ENCODE measurements around the gene RUSF1.
"Not testable (repeated sequence)": the region's sequence is repeated elsewhere in the genome, so short reads cannot be mapped to it uniquely, and the experiment has no call there.

Gene RUSF1

DNA sequence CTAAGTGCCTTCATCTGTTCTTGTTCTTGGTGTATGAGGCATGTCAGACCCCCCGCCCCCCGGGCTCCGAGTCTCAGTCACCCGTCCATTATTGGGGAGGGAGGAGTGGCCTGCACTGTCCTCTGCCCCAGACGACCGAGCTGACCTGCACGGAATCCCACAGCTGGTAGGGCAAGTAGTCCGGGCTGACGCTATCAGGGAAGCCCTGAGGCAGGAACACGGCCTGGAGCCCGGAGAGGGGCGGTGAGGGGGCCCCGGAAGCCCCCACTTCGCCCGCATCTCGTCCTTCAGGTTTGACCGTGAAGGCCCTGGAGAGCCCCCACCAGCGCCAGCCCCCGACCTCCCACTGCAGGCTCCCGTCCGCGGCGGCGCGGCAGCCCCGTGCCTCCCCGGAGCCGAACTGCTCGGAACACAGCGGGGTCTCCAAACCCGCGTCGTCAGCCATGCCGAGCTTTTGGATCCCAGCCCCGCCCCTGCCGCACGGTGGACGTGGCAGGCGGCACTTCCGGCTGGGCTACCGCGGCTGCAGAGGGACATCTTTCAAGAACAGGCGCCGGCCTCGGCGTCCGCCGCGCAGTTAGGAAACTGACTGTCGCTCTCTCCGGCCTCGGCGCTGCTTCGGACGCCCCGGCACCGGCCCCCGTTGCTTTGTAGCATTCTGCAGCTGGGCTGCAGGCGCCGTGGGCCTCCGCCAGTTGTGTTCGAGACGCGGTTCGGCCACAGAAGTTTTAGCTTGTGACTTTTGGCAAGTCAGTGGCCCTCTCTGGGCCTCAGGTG lies at the start of gene RUSF1:
Gene RUSF1 (minus strand): TSS at position 463 of the 777 bp plus-strand sequence. CDS start 18 bp downstream, at position 445.
- no peak for DNase-seq

DNA sequence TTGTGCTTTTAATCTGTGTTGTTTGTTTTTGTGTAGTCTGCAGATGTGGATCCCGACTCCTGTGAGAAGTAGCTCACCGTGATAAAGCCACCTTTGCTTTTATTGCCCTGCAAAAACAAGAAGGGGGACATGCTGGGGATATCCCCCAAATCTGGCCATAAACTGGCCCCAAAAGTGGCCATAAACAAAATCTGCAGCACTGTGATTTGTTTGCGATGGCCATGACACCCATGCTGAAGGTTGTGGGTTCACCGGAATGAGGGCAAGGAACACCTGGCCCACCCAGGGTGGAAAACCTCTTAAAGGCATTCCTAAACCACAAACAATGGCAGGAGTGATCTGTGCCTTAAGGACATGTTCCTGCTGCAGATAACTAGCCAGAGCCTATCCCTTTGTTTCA lies 34.6 kb upstream of the RUSF1 start:
- no peak for DNase-seq

DNA sequence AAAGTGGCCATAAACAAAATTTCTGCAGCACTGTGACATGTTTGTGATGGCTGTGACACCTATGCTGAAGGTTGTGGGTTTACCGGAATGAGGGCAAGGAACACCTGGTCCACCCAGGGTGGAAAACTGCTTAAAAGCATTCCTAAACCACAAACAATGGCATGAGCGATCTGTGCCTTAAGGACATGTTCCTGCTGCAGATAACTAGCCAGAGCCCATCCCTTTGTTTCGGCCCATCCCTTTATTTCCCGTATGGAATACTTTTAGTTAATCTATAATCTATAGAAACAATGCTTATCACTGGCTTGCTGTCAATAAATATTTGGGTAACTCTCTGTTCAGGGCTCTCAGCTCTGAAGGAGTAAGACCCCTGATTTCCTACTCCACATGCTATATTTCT lies 31.6 kb upstream of the RUSF1 start:
- DNase-seq, result not testable (repeated sequence)

DNA sequence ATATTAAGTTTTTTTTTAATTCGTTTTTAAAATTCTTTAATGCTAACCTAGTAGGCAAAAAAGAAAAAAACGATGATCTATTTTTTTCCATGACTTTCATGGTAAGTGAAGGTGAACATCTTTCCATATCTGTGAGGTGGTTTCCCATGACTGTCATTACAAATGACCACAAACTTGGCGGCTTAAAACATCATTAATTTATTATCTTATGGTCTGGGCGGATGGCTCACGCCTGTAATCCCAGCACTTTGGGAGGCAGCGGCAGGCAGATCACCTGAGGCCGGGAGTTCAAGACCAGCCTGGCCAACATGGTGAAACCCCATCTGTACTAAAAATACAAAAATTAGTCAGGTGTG lies 30.0 kb upstream of the RUSF1 start:
- DNase-seq, result not testable (repeated sequence)

DNA sequence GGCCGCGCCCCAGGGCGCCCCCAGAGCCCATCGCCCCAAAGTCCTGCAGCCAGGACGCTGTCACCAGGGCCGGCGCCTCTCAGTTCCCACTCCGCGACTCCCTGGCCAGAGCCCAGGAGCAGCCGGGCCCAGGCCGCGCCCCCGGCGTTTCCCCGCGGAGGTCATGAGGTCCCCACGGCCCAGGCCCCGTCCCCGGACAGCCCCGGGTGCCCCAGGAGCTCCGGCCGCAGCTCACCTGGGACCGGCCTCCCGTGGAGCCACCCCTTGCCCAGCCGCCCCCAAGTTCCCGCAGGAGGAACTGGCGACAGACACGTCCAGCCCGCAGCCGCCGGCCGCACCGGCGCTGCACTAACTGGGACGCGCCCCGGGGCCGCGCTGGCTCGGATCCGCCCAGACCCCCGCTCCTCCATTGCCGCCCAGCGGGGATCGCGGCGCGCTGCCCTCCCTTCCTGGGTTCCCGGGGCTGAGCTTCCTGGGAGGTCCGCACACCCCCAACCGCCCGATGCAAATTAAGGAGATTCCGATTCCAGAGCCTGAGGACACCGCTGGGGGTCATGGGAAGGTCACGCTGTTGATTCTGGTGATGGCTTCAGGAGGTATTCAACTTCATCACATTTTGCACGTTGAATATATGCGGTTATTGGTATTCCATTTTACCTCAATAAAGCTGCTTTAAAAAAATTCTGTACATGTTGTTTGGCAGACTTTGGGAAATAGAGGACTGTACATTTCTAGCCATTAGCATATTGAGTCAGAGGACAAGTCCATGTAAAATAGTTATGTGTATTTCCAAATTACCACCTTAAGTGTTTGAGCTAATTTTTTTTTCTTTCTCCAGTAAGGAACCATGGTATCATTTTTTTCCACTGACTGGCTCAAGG lies 29.4 kb upstream of the RUSF1 start:
- no peak for DNase-seq

DNA sequence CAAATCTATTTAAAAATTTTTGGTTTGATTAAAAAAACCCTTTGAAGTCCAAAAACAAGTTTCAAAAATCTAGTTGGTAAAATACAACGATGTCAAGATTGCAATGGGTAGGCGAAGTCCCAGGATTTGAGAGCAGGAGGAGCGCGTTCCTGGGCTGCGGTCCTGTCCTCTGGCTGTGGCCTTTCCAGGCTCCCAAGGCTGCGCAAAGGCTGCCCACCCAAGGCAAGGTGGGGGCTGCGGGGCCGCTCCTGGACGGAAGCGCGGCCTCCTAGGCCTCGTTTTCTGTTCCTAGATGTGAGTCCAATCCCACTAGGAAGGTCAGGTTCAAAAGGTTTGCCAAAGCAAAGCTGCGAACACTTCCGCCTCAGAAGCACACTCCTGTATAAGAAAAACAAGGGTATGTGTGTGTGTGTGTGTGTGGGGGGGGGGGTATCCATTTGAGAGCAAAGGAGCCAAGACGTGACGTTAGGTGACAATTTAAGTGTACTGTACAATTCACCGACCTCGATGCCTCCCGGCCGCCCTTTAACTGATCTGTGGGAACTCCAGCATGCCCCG lies 28.7 kb upstream of the RUSF1 start:
- no peak for DNase-seq

DNA sequence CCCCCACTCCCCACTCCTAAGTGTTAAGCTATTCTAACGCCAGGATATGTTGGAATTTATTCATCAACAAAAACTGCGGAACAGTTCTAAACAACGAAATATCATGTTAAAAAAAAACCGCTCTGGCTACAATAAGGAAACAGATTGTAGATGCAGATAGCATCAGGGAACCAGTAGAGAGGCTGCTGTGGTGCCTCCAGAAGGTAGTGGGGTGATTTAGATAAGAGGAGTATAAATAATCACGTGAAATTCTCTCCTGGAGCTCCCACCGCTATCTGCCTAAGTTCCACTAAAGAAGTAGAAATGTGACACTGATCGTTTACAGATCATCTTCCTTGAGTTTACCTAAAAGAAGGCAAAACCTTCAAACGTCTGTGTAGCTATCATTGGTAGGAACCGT lies 27.5 kb upstream of the RUSF1 start:
- no peak for DNase-seq

DNA sequence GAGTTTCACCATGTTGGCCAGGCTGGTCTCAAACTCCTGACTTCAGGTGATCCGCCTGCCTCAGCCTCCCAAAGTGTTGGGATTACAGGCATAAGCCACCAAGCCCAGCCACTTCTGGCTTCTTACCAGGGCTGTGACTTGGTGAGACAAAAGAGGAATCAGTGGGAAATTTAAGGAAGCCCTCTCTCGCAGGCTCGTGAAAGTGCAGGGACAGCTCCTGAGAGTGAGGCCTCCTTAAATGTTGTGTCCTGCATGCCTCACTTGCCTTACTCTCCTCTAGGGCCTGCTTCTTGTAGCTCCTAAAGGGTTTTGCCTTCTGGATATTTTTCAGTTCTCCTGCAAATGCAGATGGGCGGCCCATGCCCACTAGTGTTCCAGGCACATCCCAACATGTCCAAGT lies 24.7 kb upstream of the RUSF1 start:
- no peak for DNase-seq

DNA sequence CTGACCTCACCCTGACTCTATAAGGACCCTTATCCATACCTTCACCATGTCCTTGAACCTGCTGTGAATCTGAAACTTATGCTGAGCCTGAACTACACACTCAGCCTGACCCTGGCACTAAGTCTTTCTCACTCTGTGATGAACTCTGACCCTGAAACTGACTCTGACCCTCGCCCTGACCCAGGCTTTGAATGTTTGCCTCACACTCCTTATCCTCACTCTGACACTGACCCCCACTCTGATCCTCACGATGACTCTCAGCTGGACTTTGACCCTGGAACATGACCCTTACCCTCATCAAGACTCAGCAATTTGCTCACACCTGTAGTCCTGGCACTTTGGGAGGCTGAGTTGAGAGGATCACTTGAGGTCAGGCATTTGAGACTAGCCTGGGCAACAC lies 23.9 kb upstream of the RUSF1 start:
- no peak for DNase-seq

DNA sequence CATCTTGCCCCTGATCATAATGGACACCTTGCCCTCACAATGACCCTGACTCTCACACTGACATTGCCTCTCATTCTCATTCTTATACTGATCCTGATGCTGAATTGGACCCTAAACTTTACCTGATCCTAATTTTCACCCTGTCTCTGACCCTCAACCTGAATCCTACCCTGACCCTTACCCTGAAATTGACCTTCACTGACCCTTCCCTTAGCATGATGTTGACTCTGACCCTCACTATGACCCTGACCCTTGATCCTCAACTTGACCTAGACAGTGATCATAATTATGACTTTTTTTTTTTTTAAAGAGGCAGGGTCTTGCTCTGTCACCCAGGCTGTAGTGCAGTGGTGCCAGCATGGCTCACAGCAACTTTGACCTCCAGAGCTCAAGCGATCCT lies 22.9 kb upstream of the RUSF1 start:
- DNase-seq, result no peak

DNA sequence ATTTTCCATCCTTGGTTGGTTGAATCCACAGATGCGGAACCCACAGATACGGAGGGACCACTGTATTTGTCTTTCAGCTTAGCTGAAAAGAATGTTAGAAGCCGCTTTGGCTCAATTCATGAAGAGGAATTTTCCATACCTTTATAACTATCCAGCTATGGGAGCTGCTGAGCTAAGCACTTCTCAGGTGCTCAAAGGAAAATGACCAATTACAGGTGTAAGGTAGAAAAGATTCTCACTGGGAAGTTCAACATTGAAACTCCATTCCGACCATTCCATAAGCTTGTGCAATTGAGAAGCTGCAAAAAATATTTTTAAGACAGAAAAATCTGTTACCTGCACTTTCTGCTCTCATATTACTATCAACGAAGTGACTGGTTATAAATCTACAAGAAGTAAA lies 22.2 kb upstream of the RUSF1 start:
- no peak for DNase-seq

DNA sequence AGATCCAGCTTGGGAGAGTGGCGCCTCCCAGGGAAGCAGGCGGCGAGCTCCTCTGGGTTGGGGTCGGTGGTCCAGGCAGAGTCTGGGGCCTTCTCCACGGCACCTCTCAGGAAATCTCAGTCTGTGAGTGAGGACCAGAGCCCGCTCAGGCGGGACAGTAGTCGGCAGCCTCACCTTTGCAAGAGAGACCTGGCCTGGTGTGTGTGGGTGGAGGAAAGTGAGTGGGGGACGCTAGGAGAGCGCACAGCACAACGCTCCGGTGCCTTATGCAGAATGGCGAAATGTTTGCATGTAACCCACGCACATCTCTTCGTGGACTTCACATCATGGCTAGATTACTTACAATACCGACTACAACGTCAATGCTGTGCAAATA lies 21.7 kb upstream of the RUSF1 start:
- no peak for DNase-seq

DNA sequence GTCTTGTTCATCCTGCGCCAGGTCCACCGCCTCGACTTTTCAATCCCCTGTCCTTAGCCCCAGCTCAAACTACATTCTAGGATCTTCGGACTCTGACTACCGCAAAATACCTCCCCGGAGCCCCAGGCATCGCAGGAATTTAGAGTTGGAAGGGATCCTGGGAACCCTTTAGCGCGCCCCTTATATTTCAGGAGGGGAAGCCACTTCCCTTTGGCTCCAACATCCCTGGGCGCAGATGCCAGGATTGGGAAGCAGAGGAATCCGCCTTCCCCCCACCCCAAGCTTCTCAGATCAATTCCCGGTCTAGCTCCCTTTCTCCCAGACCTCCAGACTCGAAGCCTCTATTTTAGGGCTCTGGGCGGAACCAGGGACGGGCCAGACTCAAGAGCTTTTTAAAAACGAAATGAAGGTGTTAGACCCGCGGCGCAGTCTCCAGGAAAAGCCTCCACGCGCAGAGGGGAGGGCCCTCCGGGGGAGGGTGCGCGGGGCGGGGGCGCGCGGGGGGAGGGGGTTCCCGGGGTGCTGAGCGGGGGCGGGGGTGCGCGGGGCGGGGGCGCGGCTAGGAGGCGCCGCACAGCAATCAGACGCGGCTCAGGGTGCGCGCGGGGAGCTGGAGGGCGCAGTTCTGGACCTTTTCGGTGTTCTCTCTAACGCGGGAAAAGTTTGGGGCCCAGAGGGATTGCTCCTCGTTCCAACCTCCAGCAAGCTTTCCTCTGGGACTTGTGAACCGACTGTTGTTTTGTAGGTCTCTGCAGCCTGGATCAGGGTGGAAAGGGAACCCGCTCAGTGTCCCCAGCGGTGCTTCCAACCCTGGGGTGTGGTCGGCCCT lies 21.1 kb upstream of the RUSF1 start:
- no peak for DNase-seq

DNA sequence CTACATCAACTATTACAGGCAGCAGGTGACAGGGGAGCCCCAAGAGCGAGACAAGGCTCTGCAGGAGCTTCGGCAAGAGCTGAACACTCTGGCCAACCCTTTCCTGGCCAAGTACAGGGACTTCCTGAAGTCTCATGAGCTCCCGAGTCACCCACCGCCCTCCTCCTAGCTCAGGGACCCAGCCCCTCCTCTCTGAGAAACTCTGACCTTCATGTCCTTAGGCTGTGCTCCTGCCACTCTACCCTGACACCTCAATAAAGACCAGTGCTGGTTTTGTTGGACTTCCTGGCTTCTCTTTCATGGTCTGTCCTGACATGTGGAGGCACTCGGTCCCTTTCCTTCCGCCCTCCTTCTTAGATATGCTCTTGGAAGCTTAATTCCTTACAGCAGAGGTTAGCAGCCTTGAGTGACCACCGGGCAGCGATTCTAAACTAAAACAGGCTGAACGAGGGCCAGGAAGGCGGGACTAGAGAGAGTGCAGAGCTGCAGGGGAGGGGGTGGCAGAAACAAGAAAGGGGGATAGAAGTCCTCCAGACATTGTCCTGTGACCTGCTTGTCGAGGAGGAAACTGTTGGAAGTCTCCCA lies 20.4 kb upstream of the RUSF1 start:
- no peak for DNase-seq

DNA sequence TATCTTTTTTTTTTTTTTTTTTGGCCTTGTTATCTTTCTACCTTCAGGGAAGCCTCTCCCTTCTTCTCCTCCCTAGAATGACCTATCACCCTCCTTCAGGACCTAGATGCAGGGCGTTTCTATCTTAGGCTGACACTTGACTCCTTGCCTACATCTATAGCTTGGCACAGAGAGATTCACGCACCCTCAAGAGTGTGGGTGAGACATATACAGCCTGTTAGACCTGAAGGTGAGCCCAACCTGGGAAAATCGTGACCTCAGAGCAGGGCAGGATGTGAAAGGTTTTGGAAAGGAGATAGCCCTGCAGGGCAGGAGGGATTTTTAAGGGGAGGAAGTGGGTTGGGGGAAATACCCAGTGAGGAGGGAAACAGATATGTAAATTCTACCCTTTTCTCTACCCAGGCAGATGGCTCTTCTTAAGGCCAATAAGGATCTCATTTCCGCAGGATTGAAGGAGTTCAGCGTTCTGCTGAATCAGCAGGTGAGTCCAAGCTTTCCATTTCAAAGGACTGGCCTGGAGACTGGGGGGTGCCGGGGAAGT lies 19.6 kb upstream of the RUSF1 start, which contains the start of gene AHSP:
Gene AHSP (plus strand): TSS at position 167 of the 541 bp plus-strand sequence. CDS start 240 bp downstream, at position 407.
- DNase-seq, result no peak

DNA sequence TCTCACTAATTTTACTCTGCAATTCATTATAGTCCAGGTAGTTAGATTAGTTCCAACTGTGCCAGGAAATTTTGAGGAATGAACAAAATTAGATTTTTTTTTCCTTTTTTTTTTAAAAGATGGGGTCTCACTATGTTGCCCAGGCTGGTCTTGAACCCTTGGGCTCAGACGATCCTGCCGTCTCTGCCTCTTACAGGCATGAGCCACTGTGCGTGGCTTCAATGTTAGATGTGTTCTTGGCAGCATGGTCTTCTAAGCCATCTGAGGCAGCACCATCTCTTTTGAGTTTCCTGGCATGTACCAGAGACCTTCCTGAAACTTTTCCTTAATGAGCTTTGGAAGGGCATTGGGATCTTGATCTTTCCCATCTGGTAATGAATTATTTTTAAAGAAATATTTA lies 16.9 kb upstream of the RUSF1 start:
- no peak for DNase-seq

DNA sequence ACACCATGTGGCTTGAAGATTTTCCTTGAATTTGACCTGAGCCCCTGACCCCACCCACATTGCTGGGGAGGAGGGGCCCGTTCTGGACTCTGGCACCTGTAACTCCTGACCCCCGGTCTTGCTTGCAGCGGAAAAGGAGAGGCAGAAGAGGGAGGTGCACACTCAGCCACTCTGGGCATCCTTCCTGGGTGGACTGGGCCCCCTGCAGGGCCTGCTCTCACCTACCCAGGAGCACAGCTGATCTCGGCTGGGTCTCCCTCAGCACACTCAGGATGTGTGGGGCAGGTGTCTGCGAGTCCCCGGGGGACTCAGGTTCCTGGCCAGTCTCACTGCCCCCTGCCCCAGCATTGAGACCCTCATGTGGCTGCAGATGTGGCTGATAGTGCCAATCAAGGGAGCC lies 15.6 kb upstream of the RUSF1 start:
- not testable (repeated sequence) for DNase-seq

DNA sequence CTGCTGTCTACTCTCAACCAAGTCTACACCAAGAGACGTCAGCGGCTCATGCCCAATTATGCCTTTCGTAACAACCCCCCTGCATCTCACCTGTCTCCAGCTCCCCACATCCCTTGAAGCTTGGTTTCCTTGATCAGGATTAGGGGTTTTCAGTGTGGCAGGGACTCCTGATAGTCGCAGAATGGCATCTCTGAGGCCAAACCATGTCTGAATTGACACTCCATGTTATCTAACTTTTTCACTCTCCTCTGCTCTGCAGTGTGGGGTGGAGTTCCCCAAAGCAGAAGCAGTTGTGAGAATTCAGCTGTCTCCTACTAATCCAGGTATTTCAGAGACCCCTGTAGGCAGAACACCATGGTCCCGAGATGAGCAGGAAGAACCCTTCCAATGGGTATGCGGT lies 13.9 kb upstream of the RUSF1 start:
- no peak for DNase-seq

DNA sequence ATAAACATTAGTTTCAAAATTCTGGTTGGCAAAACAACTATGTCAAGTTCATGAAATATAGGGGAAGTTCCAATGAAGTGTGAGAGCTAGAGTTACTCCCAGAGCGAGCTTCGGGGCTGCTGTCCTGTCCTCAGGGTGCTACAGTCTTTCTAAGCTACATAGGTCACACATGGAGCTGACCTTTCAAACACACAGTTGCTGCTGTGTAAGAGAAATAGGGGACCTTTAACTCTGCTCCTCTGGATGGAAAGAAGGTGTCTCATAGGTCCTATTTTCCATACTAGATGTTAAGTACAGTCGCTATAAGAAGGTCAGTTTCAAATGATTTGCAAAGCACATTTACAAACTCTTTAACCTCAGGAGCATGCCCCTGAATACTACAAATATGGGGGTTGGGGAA lies 13.2 kb upstream of the RUSF1 start:
- no peak for DNase-seq

DNA sequence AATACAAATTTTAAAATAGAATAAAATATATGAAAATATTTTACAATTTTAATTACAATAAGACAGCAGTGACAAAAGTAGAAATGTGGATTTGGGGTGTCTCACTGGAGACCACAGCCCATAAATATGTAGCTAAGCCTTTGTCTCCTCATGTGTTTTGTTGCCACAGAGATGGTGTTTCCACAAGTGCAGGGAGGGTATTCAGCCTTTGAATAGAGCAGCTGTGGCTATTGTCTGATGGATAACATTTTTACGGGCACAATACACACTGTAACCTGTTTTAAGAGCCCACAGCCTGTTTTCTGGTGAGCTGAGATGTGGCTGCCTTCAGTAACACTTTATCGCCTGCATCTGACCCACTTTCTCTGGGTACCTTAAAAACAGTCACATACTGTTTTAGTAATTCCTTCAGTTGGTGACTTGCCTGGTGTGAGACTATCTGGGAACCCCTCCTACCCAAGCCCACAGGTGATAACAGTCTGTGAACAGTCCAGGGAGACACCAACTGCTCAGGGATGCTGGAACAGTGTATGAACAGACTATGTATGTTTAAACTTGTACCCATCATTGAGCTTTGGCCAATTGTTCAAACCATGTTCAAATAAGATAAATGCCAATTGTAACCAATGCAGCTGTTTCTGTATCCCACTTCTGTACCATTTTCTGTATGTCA lies 11.7 kb upstream of the RUSF1 start:
- no peak for DNase-seq

DNA sequence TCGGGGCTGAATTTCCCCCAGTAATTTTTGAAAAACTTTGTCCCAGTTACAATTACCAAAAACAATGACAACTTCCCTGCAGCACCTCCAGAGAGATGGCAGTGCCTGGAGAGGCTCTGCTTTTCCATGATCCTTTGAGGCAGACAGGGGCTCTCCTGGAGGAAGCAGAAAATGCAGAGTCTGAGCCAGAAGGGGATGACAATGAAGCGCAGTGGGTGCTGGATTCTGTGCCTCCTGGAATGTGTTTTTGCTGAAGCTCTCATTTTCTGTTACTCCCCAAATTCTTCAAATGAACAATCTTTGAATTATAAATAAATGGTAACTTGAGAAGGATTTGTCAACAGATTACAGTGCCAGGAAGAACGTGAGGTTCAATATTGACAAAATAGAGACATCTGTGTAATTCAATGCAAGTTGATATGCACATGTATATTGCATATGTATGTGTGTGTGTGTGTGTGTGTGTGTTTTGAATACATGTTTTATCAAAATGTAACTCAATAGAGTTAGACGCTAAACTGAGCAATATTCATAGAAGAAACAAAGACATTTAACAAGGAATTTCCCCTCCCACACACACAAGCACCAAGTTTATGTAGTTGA lies 9.7 kb upstream of the RUSF1 start:
- DNase-seq, result no peak
